ENCODE data around the gene AGBL4. TPM values are rescaled to one million over a fixed set of nuclear protein-coding genes. Genes with fewer than 3 reads are reported as not detected.

The AGBL4 gene
- total RNA-seq, 1 donor from 2014 or later: 0.40 TPM

- no peak for DNase-seq (ENCODE audit: low read depth in 2 of 2)
These were observed 1078.9 kb downstream of the AGBL4 start for GRCh38 chr1:48944811-48945210.

- no peak for DNase-seq (ENCODE audit: low read depth in 2 of 2)
These were observed 1079.9 kb downstream of the AGBL4 start for GRCh38 chr1:48943826-48944225.

- DNase-seq (ENCODE audit: low read depth in 2 of 2): no peak
These were observed 1080.4 kb downstream of the AGBL4 start for GRCh38 chr1:48943393-48943792.

- DNase-seq (ENCODE audit: low read depth in 2 of 2): peak in 1 of 2 donors; percentile 27
These were observed 1082.6 kb downstream of the AGBL4 start for GRCh38 chr1:48940962-48941732.

- DNase-seq (ENCODE audit: low read depth in 2 of 2): no peak
These were observed 1083.4 kb downstream of the AGBL4 start for GRCh38 chr1:48940354-48940753.

GRCh38 chr1:48939828-48940227 lies 1083.9 kb downstream of the AGBL4 start:
- DNase-seq (ENCODE audit: low read depth in 2 of 2): no peak

GRCh38 chr1:48939042-48939441 lies 1084.7 kb downstream of the AGBL4 start:
- DNase-seq (ENCODE audit: low read depth in 2 of 2): no peak

- DNase-seq (ENCODE audit: low read depth in 2 of 2): no peak
These were observed 1086.0 kb downstream of the AGBL4 start for GRCh38 chr1:48937732-48938131.

GRCh38 chr1:48936436-48936835 lies 1087.3 kb downstream of the AGBL4 start:
- DNase-seq (ENCODE audit: low read depth in 2 of 2): no peak

GRCh38 chr1:48932366-48932765 lies 1091.4 kb downstream of the AGBL4 start:
- DNase-seq (ENCODE audit: low read depth in 2 of 2): peak; percentile 10 to 13

- peak; percentile 63 to 81 for DNase-seq (ENCODE audit: low read depth in 2 of 2)
These were observed 1092.1 kb downstream of the AGBL4 start for GRCh38 chr1:48931506-48932192.

GRCh38 chr1:48930011-48930410 lies 1093.7 kb downstream of the AGBL4 start:
- no peak for DNase-seq (ENCODE audit: low read depth in 2 of 2)

- no peak for DNase-seq (ENCODE audit: low read depth in 2 of 2)
These were observed 1099.7 kb downstream of the AGBL4 start for GRCh38 chr1:48924099-48924498.

GRCh38 chr1:48923116-48923515 lies 1100.6 kb downstream of the AGBL4 start:
- DNase-seq (ENCODE audit: low read depth in 2 of 2): no peak

GRCh38 chr1:48920851-48921250 lies 1102.9 kb downstream of the AGBL4 start:
- no peak for DNase-seq (ENCODE audit: low read depth in 2 of 2)

- DNase-seq (ENCODE audit: low read depth in 2 of 2): peak in 1 of 2 donors; percentile 15
These were observed 1105.7 kb downstream of the AGBL4 start for GRCh38 chr1:48917901-48918603.

GRCh38 chr1:48917070-48917454 lies 1106.7 kb downstream of the AGBL4 start:
- DNase-seq (ENCODE audit: low read depth in 2 of 2): no peak

- DNase-seq (ENCODE audit: low read depth in 2 of 2): peak; percentile 53 to 78
These were observed 1107.4 kb downstream of the AGBL4 start for GRCh38 chr1:48916130-48917069.

- DNase-seq (ENCODE audit: low read depth in 2 of 2): no peak
These were observed 1115.1 kb downstream of the AGBL4 start for GRCh38 chr1:48908606-48909005.

- DNase-seq (ENCODE audit: low read depth in 2 of 2): no peak
These were observed 1117.0 kb downstream of the AGBL4 start for GRCh38 chr1:48906729-48907128.

GRCh38 chr1:48906164-48906563 lies 1117.6 kb downstream of the AGBL4 start:
- DNase-seq (ENCODE audit: low read depth in 2 of 2): no peak
